ENCODE data around the gene ADGB.

Gene ADGB

GRCh38 chr6:146634022-146634421, 35.2 kb downstream of the ADGB start:
- no peak for DNase-seq (ENCODE audit: low read depth in 2 of 2)

GRCh38 chr6:146635165-146635564, 36.4 kb downstream of the ADGB start:
- no peak for DNase-seq (ENCODE audit: low read depth in 2 of 2)

- no peak for DNase-seq (ENCODE audit: low read depth in 2 of 2)
These were observed 37.7 kb downstream of the ADGB start for GRCh38 chr6:146636481-146636880.

GRCh38 chr6:146642921-146643320, 44.1 kb downstream of the ADGB start:
- DNase-seq (ENCODE audit: low read depth in 2 of 2) = no peak

DNA sequence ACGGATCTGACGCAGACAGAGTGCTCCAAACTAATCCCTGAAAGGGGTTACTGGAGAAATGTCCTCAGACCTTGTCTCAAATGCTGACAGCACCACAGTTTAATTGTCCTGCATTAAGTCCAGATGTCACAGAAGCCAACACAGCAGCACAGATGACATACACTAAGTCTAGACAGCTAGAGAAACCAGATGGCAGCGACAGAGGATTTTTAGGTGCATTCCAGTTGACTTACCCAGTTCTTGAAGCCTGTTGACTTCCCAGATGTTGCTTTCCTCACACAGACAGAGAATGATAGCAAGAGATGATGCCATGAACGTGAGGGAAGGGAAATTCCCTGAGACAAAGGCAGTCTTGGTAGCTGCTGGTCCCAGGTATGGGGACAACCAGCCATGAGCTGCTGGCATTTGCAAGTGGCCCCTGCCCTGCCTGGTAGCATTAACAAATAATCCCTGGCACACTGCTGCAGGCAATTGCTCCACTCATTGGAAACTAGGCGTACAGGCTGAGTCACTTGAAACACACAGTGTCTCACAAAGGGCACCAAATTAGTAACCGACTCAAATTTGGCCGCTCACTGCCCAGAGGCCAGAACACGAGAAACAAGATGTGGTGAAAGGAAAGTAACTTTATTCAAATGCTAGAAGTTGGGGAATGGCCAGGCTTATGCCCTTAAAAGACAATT, 52.2 kb downstream of the ADGB start:
- DNase-seq (ENCODE audit: low read depth in 2 of 2) = no peak

DNA sequence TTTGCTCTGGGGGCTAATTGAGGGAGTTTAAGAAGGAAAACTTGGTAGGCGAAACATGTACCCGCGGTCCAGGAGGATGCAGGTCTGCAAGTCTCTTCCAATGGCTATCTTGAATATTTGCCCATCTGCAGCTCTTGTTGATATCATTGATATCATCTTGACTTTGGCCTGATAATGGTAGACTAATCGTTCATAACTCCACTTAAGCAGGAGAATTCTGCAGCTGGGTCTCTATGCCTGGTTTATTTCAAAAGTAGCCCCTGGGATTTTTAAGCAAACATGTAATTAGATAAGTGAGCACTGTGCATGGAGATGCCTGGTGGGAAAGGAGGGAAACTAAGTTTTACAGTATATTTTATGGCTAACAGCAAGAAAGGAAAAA, 52.7 kb downstream of the ADGB start:
- no peak for DNase-seq (ENCODE audit: low read depth in 2 of 2)

DNA sequence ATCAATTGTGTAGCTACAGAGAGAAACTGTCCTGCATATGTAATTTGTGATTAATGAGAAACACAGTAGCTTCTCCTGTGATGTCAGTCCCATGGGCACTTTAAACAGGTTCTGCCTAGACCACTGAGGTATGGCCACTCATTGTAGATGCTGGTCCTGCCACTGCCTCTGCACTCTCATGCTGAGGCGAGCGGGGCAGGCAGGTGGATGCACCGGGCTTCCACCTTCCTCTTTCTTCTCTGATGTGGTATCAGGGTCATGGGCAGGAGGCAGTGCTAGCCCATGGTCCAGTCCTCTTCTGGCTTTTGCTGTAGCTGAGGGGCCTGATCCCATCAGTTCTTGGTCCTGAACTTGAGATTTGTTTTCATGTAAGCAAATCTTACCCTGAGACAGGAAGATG, 58.7 kb downstream of the ADGB start:
- DNase-seq (ENCODE audit: low read depth in 2 of 2) = no peak

DNA sequence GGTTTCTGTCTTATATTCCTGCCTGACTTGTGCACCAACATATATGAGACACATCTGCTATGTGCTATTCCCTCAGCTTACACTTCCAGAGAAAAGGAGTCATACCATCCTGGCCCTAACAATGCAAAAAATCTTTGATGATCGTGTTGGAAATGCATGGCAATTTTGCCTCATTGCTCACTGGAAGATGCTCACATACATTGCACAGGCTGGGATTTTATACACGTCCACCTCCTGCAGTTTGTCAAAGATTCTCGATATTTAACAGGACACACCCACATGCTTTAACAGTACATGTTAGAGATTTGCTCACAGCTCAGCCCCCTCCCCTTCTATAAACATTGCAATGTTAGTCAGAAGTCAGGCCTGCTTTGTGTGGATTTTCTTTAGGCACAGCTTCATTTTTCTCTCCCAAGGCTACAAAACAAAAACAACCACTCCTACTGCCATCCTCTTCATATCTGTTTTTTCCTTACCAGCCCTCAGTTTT, 66.1 kb downstream of the ADGB start:
- DNase-seq (ENCODE audit: low read depth in 2 of 2) = no peak

DNA sequence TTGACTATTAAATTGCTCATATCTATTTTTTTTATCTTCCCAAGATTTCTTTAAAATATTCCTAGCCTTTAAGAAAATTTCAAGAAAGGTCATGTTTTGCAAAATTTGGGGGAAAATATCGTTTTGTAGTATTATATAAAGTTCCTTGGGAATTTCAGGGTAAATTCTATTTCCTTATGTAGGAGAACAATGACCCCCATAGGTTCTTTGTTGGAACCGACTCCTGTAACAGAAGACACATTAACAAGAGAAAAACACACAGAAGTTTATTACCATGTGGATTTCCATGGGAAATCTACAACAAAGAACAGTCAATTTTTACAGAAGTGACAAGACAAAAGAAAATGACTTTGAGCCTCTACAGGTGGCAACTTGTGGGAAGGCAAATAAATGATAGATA, 68.1 kb downstream of the ADGB start:
- no peak for DNase-seq (ENCODE audit: low read depth in 2 of 2)

- no peak for DNase-seq (ENCODE audit: low read depth in 2 of 2)
These were observed 71.4 kb downstream of the ADGB start for GRCh38 chr6:146670161-146670560.

DNA sequence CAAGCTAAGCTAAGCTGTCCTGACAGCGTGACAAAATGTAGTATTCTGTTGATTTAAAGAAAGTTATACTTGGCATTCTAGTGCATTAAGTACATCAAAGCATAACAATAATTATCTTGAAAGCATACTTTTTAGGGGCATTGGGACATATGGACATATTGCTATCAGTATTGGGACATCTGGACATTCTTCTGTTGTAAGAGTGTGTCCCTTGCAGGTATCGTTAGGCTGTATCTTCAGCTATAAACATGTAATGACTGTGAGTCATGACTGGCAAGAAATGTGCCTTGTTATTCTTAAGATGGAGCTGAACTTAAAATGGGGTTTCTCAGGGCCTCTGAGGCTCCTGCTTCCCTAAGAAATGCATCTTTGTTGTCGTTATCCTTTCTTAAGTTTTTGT, 74.3 kb downstream of the ADGB start:
- no peak for DNase-seq (ENCODE audit: low read depth in 2 of 2)

DNA sequence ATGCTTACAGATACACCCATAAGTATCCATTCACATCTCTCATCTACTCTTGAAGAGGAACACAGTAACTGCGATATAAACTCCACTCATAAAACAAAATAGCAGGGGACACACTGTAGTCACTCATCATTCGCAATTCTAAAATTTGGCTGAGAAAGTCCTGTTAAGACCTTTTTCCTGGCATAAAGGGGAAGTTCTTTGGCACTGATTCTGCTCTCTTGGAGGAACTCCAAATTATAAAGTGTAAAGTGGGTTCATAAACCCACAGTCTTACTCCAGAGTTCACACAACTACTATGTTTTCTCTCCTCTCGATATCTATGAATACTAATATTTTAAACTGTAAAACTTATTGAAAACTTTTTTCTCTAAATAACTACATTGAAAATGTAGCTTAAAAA, 80.6 kb downstream of the ADGB start:
- no peak for DNase-seq (ENCODE audit: low read depth in 2 of 2)

DNA sequence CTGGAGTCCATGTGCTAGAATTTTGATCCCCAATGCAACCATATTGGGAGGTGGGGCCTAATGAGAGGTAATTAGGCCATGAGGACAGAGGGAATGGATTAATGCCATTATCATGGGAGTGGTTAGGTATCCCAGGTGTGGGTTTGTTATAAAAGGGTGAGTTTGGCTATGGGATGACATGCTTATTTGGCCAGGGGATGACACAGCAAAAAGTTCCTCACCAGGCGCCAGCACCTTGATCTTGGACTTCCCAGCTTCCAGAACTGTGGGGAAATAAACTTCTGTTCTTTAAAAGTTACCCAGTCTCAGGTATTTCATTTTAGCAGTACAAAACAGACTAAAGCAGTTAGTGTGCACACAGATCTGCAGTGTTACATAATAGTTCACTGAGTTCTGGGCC, 84.1 kb downstream of the ADGB start:
- no peak for DNase-seq (ENCODE audit: low read depth in 2 of 2)

- DNase-seq (ENCODE audit: low read depth in 2 of 2) = no peak
These were observed 91.0 kb downstream of the ADGB start for GRCh38 chr6:146689806-146690205.

GRCh38 chr6:146693342-146693741, 94.6 kb downstream of the ADGB start:
- no peak for DNase-seq (ENCODE audit: low read depth in 2 of 2)

GRCh38 chr6:146697921-146698320, 99.1 kb downstream of the ADGB start:
- DNase-seq (ENCODE audit: low read depth in 2 of 2) = no peak

- no peak for DNase-seq (ENCODE audit: low read depth in 2 of 2)
These were observed 101.4 kb downstream of the ADGB start for GRCh38 chr6:146700078-146700686.

- no peak for DNase-seq (ENCODE audit: low read depth in 2 of 2)
These were observed 102.9 kb downstream of the ADGB start for GRCh38 chr6:146701632-146702031.

GRCh38 chr6:146709036-146709622, 110.4 kb downstream of the ADGB start:
- DNase-seq (ENCODE audit: low read depth in 2 of 2) = no peak

GRCh38 chr6:146719387-146719786, 120.6 kb downstream of the ADGB start:
- no peak for DNase-seq (ENCODE audit: low read depth in 2 of 2)

DNA sequence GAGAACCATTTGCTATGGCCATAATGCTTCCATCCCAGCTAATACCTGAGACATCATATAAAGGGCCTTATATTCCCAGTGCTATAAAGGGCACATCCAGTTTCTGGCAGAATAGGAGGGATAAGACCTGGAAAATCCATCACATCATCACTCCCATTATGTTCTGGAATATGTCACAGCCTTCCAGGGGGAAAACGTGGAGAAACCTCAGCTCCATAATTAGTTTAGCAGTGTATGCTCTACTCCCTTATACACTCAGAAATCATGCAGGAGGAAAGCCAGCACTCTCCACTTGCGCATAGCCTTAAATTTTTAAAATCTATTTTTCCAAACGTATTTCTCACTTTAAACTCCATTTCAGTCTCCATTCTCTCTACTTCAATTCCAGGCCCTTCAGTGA, 140.9 kb downstream of the ADGB start:
- DNase-seq (ENCODE audit: low read depth in 2 of 2) = no peak

- DNase-seq (ENCODE audit: low read depth in 2 of 2) = no peak
These were observed 142.8 kb downstream of the ADGB start for GRCh38 chr6:146741609-146742008.

- DNase-seq (ENCODE audit: low read depth in 2 of 2) = no peak
These were observed 154.5 kb downstream of the ADGB start for GRCh38 chr6:146753306-146753705.
